Measurements from ENCODE around the gene EPB41. TPM values are rescaled to one million over a fixed set of nuclear protein-coding genes. Genes with fewer than 3 reads are reported as not detected.

The EPB41 gene
- total RNA-seq, 1 donor from 2014 or later, result 102 TPM

- Mint-ChIP-seq H3K4me3 (ENCODE audit: low read depth) (no peak overlapping the region), H3K36me3 (ENCODE audit: insufficient read depth) (no peaks in the 10 kb centered on the region), H3K4me1 (ENCODE audit: low read depth) (peaks cover 23% of the 10 kb centered on the region), H3K9me3 (ENCODE audit: low read depth) (no peaks in the 10 kb centered on the region), H3K27me3 (no peaks in the 10 kb centered on the region), H3K27ac (peak overlapping the region; percentile 37)
- no peak for TF ChIP-seq CTCF (IDR thresholded peaks at IDR 0.05; ENCODE audit: unreplicated experiment)
- no peak for DNase-seq (ENCODE audit: low spot score, unreplicated experiment)
These were observed 3.4 kb downstream of the EPB41 start for GRCh38 chr1:28917757-28918118.

GRCh38 chr1:28921286-28921869, 7.0 kb downstream of the EPB41 start:
- no peaks in the 10 kb centered on the region for H3K9me3 Mint-ChIP-seq (ENCODE audit: low read depth)
- peaks cover 7% of the 10 kb centered on the region for H3K4me1 Mint-ChIP-seq (ENCODE audit: low read depth)
- TF ChIP-seq CTCF (IDR thresholded peaks at IDR 0.05; ENCODE audit: unreplicated experiment), result no peak
- H3K27me3 Mint-ChIP-seq, result no peaks in the 10 kb centered on the region
- no peak overlapping the region for H3K4me3 Mint-ChIP-seq (ENCODE audit: low read depth)
- no peak for DNase-seq (ENCODE audit: low spot score, unreplicated experiment)
- H3K27ac Mint-ChIP-seq, result no peak overlapping the region
- H3K36me3 Mint-ChIP-seq (ENCODE audit: insufficient read depth), result no peaks in the 10 kb centered on the region

- Mint-ChIP-seq H3K36me3 (ENCODE audit: insufficient read depth) (no peaks in the 10 kb centered on the region), H3K27ac (no peak overlapping the region), H3K9me3 (ENCODE audit: low read depth) (no peaks in the 10 kb centered on the region), H3K4me1 (ENCODE audit: low read depth) (peaks cover 22% of the 10 kb centered on the region), H3K4me3 (ENCODE audit: low read depth) (no peak overlapping the region), H3K27me3 (no peaks in the 10 kb centered on the region)
- no peak for DNase-seq (ENCODE audit: low spot score, unreplicated experiment)
- no peak for TF ChIP-seq CTCF (IDR thresholded peaks at IDR 0.05; ENCODE audit: unreplicated experiment)
These were observed 11.1 kb downstream of the EPB41 start for GRCh38 chr1:28925350-28925891.

GRCh38 chr1:28926629-28927265, 12.4 kb downstream of the EPB41 start:
- Mint-ChIP-seq H3K4me1 (ENCODE audit: low read depth) (peaks cover 22% of the 10 kb centered on the region), H3K36me3 (ENCODE audit: insufficient read depth) (no peaks in the 10 kb centered on the region), H3K27me3 (no peaks in the 10 kb centered on the region), H3K27ac (peak overlapping the region; percentile 67), H3K9me3 (ENCODE audit: low read depth) (no peaks in the 10 kb centered on the region), H3K4me3 (ENCODE audit: low read depth) (no peak overlapping the region)
- TF ChIP-seq CTCF (IDR thresholded peaks at IDR 0.05; ENCODE audit: unreplicated experiment), result no peak
- DNase-seq (ENCODE audit: low spot score, unreplicated experiment), result no peak

GRCh38 chr1:28927266-28927647, 12.9 kb downstream of the EPB41 start:
- Mint-ChIP-seq H3K27ac (peak overlapping the region; percentile 23), H3K4me3 (ENCODE audit: low read depth) (no peak overlapping the region), H3K4me1 (ENCODE audit: low read depth) (peaks cover 22% of the 10 kb centered on the region), H3K36me3 (ENCODE audit: insufficient read depth) (no peaks in the 10 kb centered on the region), H3K27me3 (no peaks in the 10 kb centered on the region), H3K9me3 (ENCODE audit: low read depth) (no peaks in the 10 kb centered on the region)
- no peak for TF ChIP-seq CTCF (IDR thresholded peaks at IDR 0.05; ENCODE audit: unreplicated experiment)
- DNase-seq (ENCODE audit: low spot score, unreplicated experiment), result no peak

Data from progenitor cell of endocrine pancreas (in vitro differentiated cells).